ENCODE results near the gene FOXJ2. TPM values are rescaled to one million over a fixed set of nuclear protein-coding genes. Genes with fewer than 3 reads are reported as not detected.

FOXJ2 gene
- total RNA-seq, 4 donors from 2014 or later: 10.9 to 23.0 (median 13.3) TPM

DNA sequence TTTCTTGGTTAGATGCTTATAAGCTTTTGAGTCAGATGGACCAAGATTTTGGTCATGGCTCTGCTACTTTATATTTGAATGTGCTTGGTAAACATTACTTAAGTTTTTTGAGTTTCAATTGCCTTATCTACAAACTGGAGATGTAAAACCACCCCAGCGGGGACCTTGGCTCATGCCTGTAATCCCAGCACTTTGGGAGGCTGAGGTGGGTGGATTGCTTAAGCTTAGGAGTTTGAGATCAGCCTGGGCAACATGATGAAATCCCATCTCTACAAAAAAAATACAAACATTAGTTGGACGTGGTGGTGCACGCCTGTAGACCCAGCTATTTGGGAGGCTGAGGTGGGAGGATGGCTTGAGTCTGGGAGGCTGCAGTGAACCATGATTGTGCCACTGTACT, 60.8 kb downstream of the FOXJ2 start:
- TF ChIP-seq, protein P1, sequence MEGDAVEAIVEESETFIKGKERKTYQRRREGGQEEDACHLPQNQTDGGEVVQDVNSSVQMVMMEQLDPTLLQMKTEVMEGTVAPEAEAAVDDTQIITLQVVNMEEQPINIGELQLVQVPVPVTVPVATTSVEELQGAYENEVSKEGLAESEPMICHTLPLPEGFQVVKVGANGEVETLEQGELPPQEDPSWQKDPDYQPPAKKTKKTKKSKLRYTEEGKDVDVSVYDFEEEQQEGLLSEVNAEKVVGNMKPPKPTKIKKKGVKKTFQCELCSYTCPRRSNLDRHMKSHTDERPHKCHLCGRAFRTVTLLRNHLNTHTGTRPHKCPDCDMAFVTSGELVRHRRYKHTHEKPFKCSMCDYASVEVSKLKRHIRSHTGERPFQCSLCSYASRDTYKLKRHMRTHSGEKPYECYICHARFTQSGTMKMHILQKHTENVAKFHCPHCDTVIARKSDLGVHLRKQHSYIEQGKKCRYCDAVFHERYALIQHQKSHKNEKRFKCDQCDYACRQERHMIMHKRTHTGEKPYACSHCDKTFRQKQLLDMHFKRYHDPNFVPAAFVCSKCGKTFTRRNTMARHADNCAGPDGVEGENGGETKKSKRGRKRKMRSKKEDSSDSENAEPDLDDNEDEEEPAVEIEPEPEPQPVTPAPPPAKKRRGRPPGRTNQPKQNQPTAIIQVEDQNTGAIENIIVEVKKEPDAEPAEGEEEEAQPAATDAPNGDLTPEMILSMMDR (IDR thresholded peaks at IDR 0.05; ENCODE audit: low read depth): no peak

GRCh38 chr12:8096281-8096915, 63.9 kb downstream of the FOXJ2 start:
- TF ChIP-seq, protein P1 (IDR thresholded peaks at IDR 0.05; ENCODE audit: low read depth): no peak

GRCh38 chr12:8099235-8099634, 66.7 kb downstream of the FOXJ2 start:
- TF ChIP-seq, protein P1 (IDR thresholded peaks at IDR 0.05; ENCODE audit: low read depth): no peak

Other genes starting within 250 kb of the FOXJ2 start
- gene NANOG, start 243.3 kb upstream of the FOXJ2 start, total RNA-seq: under 1 TPM in 1 of 4 donors, not detected in 3; 0.19 TPM
- under 1 TPM in 1 of 4 donors, not detected in 3; 0.66 TPM for gene SLC2A14, start 159.8 kb upstream of the FOXJ2 start, total RNA-seq
- gene SLC2A3, start 96.5 kb upstream of the FOXJ2 start, total RNA-seq: 100 to 1,000 TPM in 2 of 4 donors, 10 to 100 TPM in 2; 43.9 to 163 (median 105) TPM
- gene C3AR1, start 33.6 kb downstream of the FOXJ2 start, total RNA-seq: 100 to 1,000 TPM in 1 of 4 donors, 10 to 100 TPM in 3; 10.4 to 108 (median 29.4) TPM
- 10 to 100 TPM; 29.9 to 36.5 (median 33.7) TPM for gene NECAP1, start 49.6 kb downstream of the FOXJ2 start, total RNA-seq
- gene CLEC4A, start 90.9 kb downstream of the FOXJ2 start, total RNA-seq: 10 to 100 TPM in 1 of 4 donors, 1 to 10 TPM in 3; 4.2 to 10.4 (median 5.5) TPM
- gene ZNF705A, start 124.3 kb downstream of the FOXJ2 start, total RNA-seq: not detected
- gene FAM90A1, start 194.9 kb downstream of the FOXJ2 start, total RNA-seq: under 1 TPM in 1 of 4 donors, not detected in 3; 0.33 TPM